Caco-2 (cell line): ENCODE results near the gene TRIM31. TPM values are rescaled to one million over a fixed set of nuclear protein-coding genes. Genes with fewer than 3 reads are reported as not detected.

Experiments
- BruUV-seq: library from RNA; stranded (reverse); fragments of 400-500 nt; replicated peaks from 2 replicates; lab custom pipeline; 2021; lab: Mats Ljungman, UMichigan
- CTCF ChIA-PET: fragments of 300-600 bp; sonication (Branson Sonifier 250); formaldehyde crosslinking; loops from one replicate; lab custom pipeline; 2022; ENCODE audit warnings: antibody characterized with exemption; lab: Charles Lee
- POLR2A ChIA-PET: fragments of 300-600 bp; sonication (Branson Sonifier 250); formaldehyde crosslinking; loops from one replicate; lab custom pipeline; 2022; ENCODE audit warnings: antibody characterized with exemption; lab: Charles Lee
- DNase-seq, 2 experiments: peaks; one replicate each; pipeline versions ENCODE4 v3.0.0 to v3.0.0-alpha.2; 2020 to 2022
- H3K27me3 ChIP-seq: replicated peaks from 2 replicates; pipeline ENCODE4 v1.6.0; 2011; ENCODE audit warnings: low read length; ENCODE audit not compliant: control insufficient read depth, insufficient read depth
- H3K36me3 ChIP-seq: 2 replicates; pipeline ENCODE4 v1.5.1; 2011; ENCODE audit warnings: low read length; ENCODE audit not compliant: control insufficient read depth, insufficient read depth
- H3K4me1 ChIP-seq: fragments of 250-450 bp; sonication (Bioruptor Pico); 2 replicates; pipeline ENCODE4 v1.5.1; 2020; ENCODE audit warnings: mild to moderate bottlenecking
- H3K4me3 ChIP-seq: 2 replicates; pipeline ENCODE4 v1.5.1; 2011; ENCODE audit warnings: low read depth, mild to moderate bottlenecking, control low read depth, low read length
- H3K9me3 ChIP-seq: fragments of 250-450 bp; sonication (Bioruptor Pico); 2 replicates; pipeline ENCODE4 v1.5.1; 2020; ENCODE audit warnings: mild to moderate bottlenecking, moderate library complexity
- H3K27ac Mint-ChIP-seq: one replicate; pipeline ENCODE4 v1.8.0; 2022; ENCODE audit warnings: mixed read lengths; ENCODE audit not compliant: unreplicated experiment
- H3K27me3 Mint-ChIP-seq: one replicate; pipeline ENCODE4 v1.8.0; 2022; ENCODE audit warnings: mixed read lengths; ENCODE audit not compliant: insufficient read depth, unreplicated experiment
- H3K36me3 Mint-ChIP-seq: one replicate; pipeline ENCODE4 v1.8.0; 2022; ENCODE audit warnings: mild to moderate bottlenecking, mixed read lengths; ENCODE audit not compliant: insufficient read depth, unreplicated experiment
- H3K4me1 Mint-ChIP-seq: one replicate; pipeline ENCODE4 v1.8.0; 2022; ENCODE audit warnings: low read depth, mixed read lengths; ENCODE audit not compliant: unreplicated experiment
- H3K4me3 Mint-ChIP-seq: one replicate; pipeline ENCODE4 v1.8.0; 2022; ENCODE audit warnings: mild to moderate bottlenecking, moderate library complexity, mixed read lengths; ENCODE audit not compliant: unreplicated experiment
- H3K9me3 Mint-ChIP-seq: one replicate; pipeline ENCODE4 v1.8.0; 2022; ENCODE audit warnings: mixed read lengths; ENCODE audit not compliant: unreplicated experiment
- intact Hi-C: fragments of 100-400 bp; cut with micrococcal nuclease; formaldehyde crosslinking; loops from one replicate; pipeline ENCODE4 v1.10.0; 2022; ENCODE audit not compliant: unreplicated experiment
- total RNA-seq: library from RNA; stranded (reverse); gene quantifications from 2 replicates; pipeline ENCODE4 v1.2.3, GENCODE V29; 2022
- TF ChIP-seq, protein P1 (sequence below), 2 experiments: fragments of 200-600 bp in 1 of 2; IDR thresholded peaks; 1 replicate in 1 of 2; 2 replicates in 1 of 2; pipeline versions ENCODE4 v1.5.1 to v1.8.0; 2011 to 2022; ENCODE audit warnings: antibody characterized with exemption in 1 of 2, control low read depth in 1 of 2, inconsistent platforms in 1 of 2, low read depth in 1 of 2, low read length in 1 of 2, mild to moderate bottlenecking in 1 of 2, moderate library complexity in 1 of 2; ENCODE audit not compliant: insufficient read depth in 1 of 2, severe bottlenecking in 1 of 2, unreplicated experiment in 1 of 2

Gene TRIM31
- total RNA-seq, 1 experiment from 2014 or later, result 0.70 TPM

- Histone ChIP-seq H3K9me3 (no peaks in the 10 kb centered on the region), H3K27me3 (no peaks in the 10 kb centered on the region), H3K4me3 (no peak overlapping the region), H3K4me1 (peaks cover 23% of the 10 kb centered on the region), H3K36me3 (no peaks in the 10 kb centered on the region)
- TF ChIP-seq, protein P1, sequence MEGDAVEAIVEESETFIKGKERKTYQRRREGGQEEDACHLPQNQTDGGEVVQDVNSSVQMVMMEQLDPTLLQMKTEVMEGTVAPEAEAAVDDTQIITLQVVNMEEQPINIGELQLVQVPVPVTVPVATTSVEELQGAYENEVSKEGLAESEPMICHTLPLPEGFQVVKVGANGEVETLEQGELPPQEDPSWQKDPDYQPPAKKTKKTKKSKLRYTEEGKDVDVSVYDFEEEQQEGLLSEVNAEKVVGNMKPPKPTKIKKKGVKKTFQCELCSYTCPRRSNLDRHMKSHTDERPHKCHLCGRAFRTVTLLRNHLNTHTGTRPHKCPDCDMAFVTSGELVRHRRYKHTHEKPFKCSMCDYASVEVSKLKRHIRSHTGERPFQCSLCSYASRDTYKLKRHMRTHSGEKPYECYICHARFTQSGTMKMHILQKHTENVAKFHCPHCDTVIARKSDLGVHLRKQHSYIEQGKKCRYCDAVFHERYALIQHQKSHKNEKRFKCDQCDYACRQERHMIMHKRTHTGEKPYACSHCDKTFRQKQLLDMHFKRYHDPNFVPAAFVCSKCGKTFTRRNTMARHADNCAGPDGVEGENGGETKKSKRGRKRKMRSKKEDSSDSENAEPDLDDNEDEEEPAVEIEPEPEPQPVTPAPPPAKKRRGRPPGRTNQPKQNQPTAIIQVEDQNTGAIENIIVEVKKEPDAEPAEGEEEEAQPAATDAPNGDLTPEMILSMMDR (IDR thresholded peaks at IDR 0.05; ENCODE audit: insufficient read depth in 1 of 2, low read depth in 1 of 2, low read length in 1 of 2, severe bottlenecking in 1 of 2, unreplicated experiment in 1 of 2), result no peak
- DNase-seq, result peak; percentile 40 to 65
- CTCF ChIA-PET, result interaction anchor here (8.2 kb wide), 1 partner anchor 26 kb away, joined by 236 read pairs; no protein-coding TSS in a partner anchor
- no peaks in the 10 kb centered on the region for H3K9me3 Mint-ChIP-seq
- intact Hi-C loops, result loop anchor here (2.0 kb wide), 1 partner anchor 55 kb away; the partner anchor contains the start of gene RNF39
- TSS peak; percentile 92 for BruUV-seq
- no peaks in the 10 kb centered on the region for H3K27me3 Mint-ChIP-seq
- POLR2A ChIA-PET, result interaction anchor here (0.6 kb wide), 1 partner anchor 28 kb away, joined by 3 read pairs; no protein-coding TSS in a partner anchor
- H3K27ac Mint-ChIP-seq, result peak overlapping the region; percentile 71
- peak overlapping the region; percentile 55 for H3K4me3 Mint-ChIP-seq
- no peaks in the 10 kb centered on the region for H3K36me3 Mint-ChIP-seq
- peaks cover 20% of the 10 kb centered on the region for H3K4me1 Mint-ChIP-seq
Measured at GRCh38 chr6:30129265-30130178, 16.6 kb upstream of the TRIM31 start.

- H3K27ac Mint-ChIP-seq, result no peak overlapping the region
- no peak overlapping the region for H3K4me3 ChIP-seq
Measured at GRCh38 chr6:30127238-30128093, 14.6 kb upstream of the TRIM31 start.

More at GRCh38 chr6:30127238-30128093, 14.6 kb upstream of the TRIM31 start:
- no TSS peak for BruUV-seq
- TF ChIP-seq, protein P1 (IDR thresholded peaks at IDR 0.05; ENCODE audit: insufficient read depth in 1 of 2, low read depth in 1 of 2, low read length in 1 of 2, severe bottlenecking in 1 of 2, unreplicated experiment in 1 of 2), result no peak
- Mint-ChIP-seq H3K4me3 (no peak overlapping the region), H3K4me1 (peaks cover 30% of the 10 kb centered on the region), H3K27me3 (no peaks in the 10 kb centered on the region), H3K36me3 (no peaks in the 10 kb centered on the region), H3K9me3 (no peaks in the 10 kb centered on the region)
- intact Hi-C loops, result no loop called here
- Histone ChIP-seq H3K27me3 (no peaks in the 10 kb centered on the region), H3K9me3 (no peaks in the 10 kb centered on the region), H3K4me1 (peaks cover 41% of the 10 kb centered on the region), H3K36me3 (no peaks in the 10 kb centered on the region)
- CTCF ChIA-PET, result interaction anchor here (0.6 to 1.2 kb wide), 2 partner anchors 24 kb away, joined by 3 to 9 read pairs; no protein-coding TSS in a partner anchor
- DNase-seq, result no peak
- POLR2A ChIA-PET, result no interaction called here
